Cerebellar nuclear complex (tissue), 1 donor: ENCODE data around the gene NEK7.
"Not testable (repeated sequence)": the region's sequence is repeated elsewhere in the genome, so short reads cannot be mapped to it uniquely, and the experiment has no call there.

Experiments used
- DNase-seq, 2 experiments: peaks; one replicate each; lab custom pipeline; 2025; lab: John Stamatoyannopoulos, UW

NEK7 gene

DNA sequence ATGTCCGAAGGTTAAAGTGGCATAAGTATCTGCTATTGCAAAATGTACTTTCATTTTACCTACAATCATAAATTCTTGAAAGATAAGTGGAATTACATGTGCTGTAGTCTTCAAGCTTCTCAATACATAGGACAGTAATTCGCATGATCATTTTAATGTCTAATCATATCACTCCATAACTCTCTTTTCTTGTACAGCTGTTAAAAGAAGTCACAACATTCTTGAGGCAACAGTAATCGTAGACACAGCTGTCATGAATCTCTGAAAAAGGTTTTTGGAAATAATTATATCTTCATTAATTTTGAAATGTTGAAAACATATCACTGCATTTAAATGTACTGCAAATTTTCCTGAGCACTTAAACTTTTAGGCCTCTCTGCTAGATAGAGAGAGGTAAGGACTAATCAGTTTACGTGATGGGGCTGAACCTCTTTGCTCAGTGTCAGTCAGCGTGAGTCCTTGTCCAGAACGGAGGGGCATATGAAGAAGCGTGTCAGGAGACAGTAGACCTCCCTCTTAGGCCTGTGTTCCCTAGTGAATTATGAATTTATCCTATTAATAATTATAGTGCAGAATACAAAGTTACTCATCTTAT is 133.4 kb downstream of the NEK7 start:
- no peak for DNase-seq

DNA sequence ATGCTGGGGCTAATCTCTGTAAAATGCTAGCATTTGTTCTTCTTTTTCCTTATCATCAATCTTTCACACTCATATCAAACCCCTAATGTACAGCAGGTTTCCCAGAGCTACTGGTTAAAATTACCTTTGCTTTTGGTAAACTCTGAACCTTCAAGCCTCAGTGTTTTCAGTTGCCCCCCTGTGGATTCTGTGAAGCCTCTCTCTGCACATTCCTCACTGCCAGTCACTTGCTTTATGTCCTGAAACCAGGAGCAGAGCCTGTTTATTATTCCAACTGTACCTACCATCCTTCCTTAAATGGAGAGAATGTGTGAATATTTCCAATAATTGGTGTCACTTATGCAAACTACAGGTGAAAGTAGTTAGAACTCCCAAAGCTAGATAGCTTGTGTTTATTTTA is 134.2 kb downstream of the NEK7 start:
- DNase-seq: no peak

DNA sequence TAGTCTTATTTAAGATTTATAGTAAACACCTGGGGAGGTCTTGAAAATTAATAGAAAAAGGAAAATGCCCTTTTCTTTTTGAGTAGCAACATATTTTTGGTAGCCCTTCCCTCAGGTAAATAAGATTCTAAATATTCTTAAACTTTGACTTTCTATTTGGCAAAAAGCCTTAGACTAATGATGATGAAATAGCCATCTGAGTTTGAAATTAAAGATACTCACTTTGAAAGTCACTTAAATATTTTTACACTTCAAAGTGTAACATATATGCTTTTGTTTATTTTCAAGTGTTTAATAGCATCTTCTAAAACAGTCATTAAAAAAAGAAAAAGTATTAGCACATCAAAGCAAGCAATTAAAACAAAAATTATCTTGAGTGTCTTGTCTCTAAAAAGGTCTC is 135.1 kb downstream of the NEK7 start:
- no peak for DNase-seq

GRCh38 chr1:198295225-198295624 is 138.4 kb downstream of the NEK7 start:
- DNase-seq: no peak

- no peak for DNase-seq
Observed at GRCh38 chr1:198295971-198296370, 139.2 kb downstream of the NEK7 start.

DNA sequence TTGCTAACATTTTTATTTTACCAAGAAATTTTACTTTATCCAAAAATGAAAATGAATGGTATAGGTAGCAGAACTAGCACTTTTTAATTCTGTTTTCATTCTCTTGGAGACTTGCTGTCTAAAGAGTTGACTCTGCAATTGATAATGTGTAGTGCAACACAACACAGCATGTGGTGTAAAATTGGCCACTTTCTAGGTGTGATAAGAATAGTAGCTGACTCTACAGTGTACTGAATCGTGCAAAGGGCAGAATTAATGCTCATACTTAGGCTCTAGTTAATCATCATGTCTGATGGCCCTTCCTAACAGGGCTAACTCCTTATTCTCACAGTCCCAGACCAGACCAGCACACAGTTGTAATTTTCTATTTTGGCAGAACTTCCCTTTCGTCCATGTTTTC is 140.5 kb downstream of the NEK7 start:
- no peak for DNase-seq

- no peak for DNase-seq
Observed at GRCh38 chr1:198298640-198299039, 141.8 kb downstream of the NEK7 start.

DNA sequence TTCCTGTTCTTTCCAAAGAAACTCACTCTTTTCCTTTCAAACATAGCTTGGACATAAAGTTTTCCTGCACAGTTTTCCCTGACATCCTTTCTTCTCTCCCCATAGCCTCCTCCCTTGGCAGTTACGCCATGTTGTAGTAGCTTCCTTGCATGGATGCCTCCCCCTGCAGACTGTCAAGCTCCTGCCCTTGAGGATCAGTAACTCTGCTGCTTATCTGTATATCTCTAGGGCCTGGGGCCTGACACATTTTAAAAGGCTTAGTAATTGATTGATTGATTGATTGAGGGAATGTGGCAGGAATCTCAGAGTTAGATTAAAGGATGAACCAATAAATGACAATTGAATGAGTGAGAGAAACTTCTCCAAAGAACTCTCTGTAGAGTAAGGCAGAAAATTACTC is 143.7 kb downstream of the NEK7 start:
- DNase-seq: no peak

- no peak for DNase-seq
Observed at GRCh38 chr1:198304431-198304830, 147.6 kb downstream of the NEK7 start.

DNA sequence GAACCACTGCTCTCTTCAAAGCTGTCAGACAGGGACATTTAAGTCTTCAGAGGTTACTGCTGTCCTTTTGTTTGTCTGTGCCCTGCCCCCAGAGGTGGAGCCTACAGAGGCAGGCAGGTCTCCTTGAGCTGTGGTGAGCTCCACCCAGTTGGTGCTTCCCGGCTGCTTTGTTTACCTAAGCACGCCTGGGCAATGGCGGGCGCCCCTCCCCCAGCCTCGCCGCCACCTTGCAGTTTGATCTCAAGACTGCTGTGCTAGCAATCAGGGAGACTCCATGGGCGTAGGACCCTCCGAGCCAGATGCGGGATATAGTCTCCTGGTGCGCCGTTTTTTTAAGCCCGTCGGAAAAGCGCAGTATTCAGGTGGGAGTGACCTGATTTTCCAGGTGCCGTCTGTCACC is 158.0 kb downstream of the NEK7 start:
- DNase-seq: not testable (repeated sequence)

DNA sequence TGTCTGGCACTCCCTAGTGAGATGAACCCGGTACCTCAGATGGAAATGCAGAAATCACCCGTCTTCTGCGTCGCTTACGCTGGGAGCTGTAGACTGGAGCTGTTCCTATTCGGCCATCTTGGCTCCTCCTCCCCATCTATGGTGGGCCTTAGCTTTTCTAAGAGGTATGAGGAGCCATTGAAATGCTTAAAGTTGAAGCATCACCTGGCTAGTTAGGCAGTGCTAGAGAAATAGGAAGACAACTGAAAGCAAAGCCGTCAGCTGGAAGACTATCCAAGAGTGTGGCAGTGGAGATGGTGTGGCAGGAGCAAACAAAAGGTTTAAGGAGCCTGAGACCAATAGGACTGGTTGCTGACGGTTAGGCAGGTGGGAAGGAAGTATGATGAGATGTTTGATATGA is 158.5 kb downstream of the NEK7 start:
- not testable (repeated sequence) for DNase-seq

DNA sequence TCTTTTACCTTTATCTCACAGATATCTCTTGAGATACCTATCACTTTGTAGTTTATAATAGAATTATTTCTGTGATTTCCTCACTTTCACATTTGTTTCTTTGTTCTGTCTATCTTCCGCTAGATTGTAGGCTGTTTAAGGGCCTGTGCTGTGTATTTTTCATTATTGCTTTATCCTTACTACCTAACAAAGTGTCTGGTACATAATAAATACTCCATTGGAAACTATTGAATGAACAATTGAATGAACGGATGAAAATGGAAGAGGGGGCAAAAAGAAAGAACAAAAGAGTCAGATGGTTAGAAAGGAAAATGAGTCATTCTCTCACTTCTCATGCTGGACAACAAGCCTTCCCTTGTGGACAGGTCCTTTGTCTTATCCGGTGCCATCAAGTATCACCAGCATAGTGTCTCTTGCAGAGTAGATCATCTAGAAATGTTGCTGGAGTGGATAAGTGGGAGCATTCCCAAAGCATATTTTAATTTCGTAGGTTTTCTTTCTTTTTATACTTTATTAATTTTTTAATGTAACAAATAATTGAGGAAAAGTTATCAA is 159.8 kb downstream of the NEK7 start:
- DNase-seq: no peak

GRCh38 chr1:198318085-198318484 is 161.3 kb downstream of the NEK7 start:
- no peak for DNase-seq

GRCh38 chr1:198320759-198321158 is 164.0 kb downstream of the NEK7 start:
- no peak for DNase-seq

DNA sequence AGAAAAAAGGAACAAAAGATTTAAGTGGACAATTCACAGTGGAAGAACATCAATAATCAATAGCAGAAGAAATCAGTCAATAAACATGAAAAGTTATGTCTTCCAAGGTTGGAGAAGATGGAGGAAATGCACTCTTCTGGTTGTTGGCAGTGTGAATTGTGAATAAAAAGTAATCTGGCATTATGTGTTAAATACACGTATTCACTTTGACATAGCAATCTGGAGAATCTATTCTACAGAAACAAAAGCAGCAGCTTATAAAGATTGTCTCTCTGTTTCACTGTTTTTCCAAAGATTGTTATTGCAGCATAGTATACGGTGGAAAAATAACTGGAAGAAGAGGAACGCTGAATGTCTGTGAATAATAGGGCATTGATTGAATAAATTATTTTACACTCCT is 169.4 kb downstream of the NEK7 start:
- DNase-seq: no peak

GRCh38 chr1:198326915-198327314 is 170.1 kb downstream of the NEK7 start:
- DNase-seq: no peak

- DNase-seq: no peak
Observed at GRCh38 chr1:198328458-198329032, 171.7 kb downstream of the NEK7 start.

DNA sequence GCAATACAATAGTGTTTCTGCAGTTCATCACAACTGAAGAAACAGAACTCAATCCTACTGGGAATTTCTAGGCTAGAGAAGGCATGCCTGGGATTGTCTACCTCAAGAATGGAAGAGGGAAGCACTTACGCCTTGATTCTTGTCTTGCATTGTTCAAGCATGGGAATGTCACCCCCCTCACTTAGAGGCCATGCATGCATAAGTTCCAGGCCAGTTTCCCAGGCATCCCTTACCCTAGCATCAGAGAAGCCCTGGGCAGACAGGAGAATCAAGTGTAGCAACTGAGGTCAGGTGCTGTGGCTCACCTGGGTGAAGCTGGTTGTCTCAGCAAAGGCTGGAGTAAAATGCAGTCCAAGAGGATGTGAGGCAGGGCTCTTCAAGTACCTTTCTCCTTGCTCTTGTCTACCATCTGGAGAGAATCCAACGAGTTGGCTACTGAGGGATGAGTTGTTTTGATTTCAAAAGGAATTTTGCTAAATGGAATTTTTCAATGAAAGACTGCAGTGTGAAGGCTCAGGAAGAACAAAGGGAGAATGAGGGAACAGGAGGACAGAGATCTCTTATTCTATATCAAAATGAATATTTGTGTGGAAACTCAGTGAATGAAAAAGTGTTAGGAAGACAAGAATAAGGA is 174.3 kb downstream of the NEK7 start:
- DNase-seq: no peak

GRCh38 chr1:198333744-198334143 is 176.9 kb downstream of the NEK7 start:
- no peak for DNase-seq

- no peak for DNase-seq
Observed at GRCh38 chr1:198335663-198336062, 178.9 kb downstream of the NEK7 start.

- no peak for DNase-seq
Observed at GRCh38 chr1:198337886-198338285, 181.1 kb downstream of the NEK7 start.

DNA sequence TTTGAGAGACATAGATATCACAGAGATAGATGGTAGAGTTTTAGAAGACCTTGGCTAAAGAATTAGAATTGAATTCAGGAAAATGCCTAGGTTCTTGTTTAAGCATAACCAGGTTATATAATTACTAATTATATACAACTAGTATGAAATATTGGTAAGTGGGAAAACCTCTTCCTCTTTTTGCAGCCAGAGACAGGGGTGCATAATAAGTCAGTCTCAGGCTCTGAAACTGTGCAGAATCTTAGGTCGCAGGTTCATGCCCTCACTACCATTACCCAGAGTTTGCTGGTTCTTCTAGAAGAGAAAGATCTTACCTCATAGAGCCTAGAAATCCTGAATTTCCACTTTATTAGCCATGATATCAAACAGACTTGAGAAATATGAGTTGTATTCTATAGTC is 183.3 kb downstream of the NEK7 start:
- DNase-seq: no peak

- DNase-seq: no peak
Observed at GRCh38 chr1:198346178-198346577, 189.4 kb downstream of the NEK7 start.

DNA sequence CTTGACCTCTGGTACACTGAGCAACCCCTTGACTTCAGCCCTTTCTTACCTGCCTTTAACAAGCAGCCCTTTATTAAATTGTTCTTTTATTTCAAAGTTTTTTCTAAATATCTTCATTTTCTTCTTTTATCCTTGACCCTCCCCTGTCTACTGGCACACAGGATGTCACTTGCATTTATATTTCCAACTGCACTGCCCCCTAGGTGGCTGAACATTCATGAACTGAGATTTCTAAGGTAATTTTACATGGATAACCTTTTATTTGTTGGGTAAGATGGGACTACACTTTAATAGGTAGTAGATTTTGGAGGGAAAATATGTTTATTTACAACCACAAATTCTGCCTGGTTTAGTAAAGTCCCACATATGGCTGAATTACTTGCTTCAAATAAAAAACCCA is 193.7 kb downstream of the NEK7 start:
- no peak for DNase-seq
